Activated CD8-positive, alpha-beta T cell treated with anti-CD3 and anti-CD28 coated beads, Interleukin-2, amount 10 ng/mL, durations not matched to agents 7 days and 5 days (primary cell): ENCODE data around the gene TMEM19. TPM values are rescaled to one million over a fixed set of nuclear protein-coding genes. Genes with fewer than 3 reads are reported as not detected.

ENCODE experiments used
- ATAC-seq: fragments of 150-1000 bp; cut with Tn5 transposase; one replicate; pipeline ENCODE4 v1.10.0; 2021; ENCODE audit warnings: moderate library complexity
- CTCF ChIA-PET: fragments of 350-600 bp; sonication (Branson Sonifier 250); formaldehyde crosslinking; loops from one replicate; lab custom pipeline; 2021; ENCODE audit warnings: antibody characterized with exemption; lab: Charles Lee
- POLR2A ChIA-PET: fragments of 350-600 bp; sonication (Branson Sonifier 250); formaldehyde crosslinking; loops from one replicate; lab custom pipeline; 2021; ENCODE audit warnings: antibody characterized with exemption; lab: Charles Lee
- DNase-seq: peaks from one replicate; pipeline ENCODE4 v3.0.0-alpha.2; 2020
- H3K27ac Mint-ChIP-seq: one replicate; pipeline ENCODE4 v1.8.0; 2021; ENCODE audit warnings: mild to moderate bottlenecking, mixed read lengths
- H3K27me3 Mint-ChIP-seq: one replicate; pipeline ENCODE4 v1.8.0; 2021; ENCODE audit warnings: low read depth, mixed read lengths
- H3K36me3 Mint-ChIP-seq: one replicate; pipeline ENCODE4 v1.8.0; 2021; ENCODE audit warnings: low read depth, mixed read lengths
- H3K4me1 Mint-ChIP-seq: one replicate; pipeline ENCODE4 v1.8.0; 2021; ENCODE audit warnings: low read depth, mixed read lengths
- H3K4me3 Mint-ChIP-seq: one replicate; pipeline ENCODE4 v1.8.0; 2021; ENCODE audit warnings: mild to moderate bottlenecking, mixed read lengths
- H3K9me3 Mint-ChIP-seq: one replicate; pipeline ENCODE4 v1.8.0; 2022; ENCODE audit warnings: mixed read lengths; ENCODE audit not compliant: insufficient read depth
- total RNA-seq, 2 experiments: library from RNA; stranded (reverse); gene quantifications; one replicate each; pipeline ENCODE4 v1.2.3, GENCODE V29; 2021

Gene TMEM19
- total RNA-seq, 2 experiments from 2014 or later, result 22.1 to 23.9 TPM

GRCh38 chr12:71652656-71653055 is 33.2 kb upstream of the TMEM19 start:
- CTCF ChIA-PET, result interaction anchor here (1.4 to 2.3 kb wide), 2 partner anchors 10 to 16 kb away, joined by 3 to 12 read pairs; partner anchors contain the start of gene ZFC3H1
- no peak overlapping the region for H3K4me3 Mint-ChIP-seq
- POLR2A ChIA-PET, result interaction anchor here (1.0 kb wide), 1 partner anchor 13 kb away, joined by 3 read pairs; no protein-coding TSS in a partner anchor
- H3K27me3 Mint-ChIP-seq, result no peaks in the 10 kb centered on the region
- no peaks in the 10 kb centered on the region for H3K9me3 Mint-ChIP-seq
- peaks cover 22% of the 10 kb centered on the region for H3K36me3 Mint-ChIP-seq
- peaks cover 24% of the 10 kb centered on the region for H3K4me1 Mint-ChIP-seq
- ATAC-seq (no peak), DNase-seq (no peak)
- no peak overlapping the region for H3K27ac Mint-ChIP-seq

DNA sequence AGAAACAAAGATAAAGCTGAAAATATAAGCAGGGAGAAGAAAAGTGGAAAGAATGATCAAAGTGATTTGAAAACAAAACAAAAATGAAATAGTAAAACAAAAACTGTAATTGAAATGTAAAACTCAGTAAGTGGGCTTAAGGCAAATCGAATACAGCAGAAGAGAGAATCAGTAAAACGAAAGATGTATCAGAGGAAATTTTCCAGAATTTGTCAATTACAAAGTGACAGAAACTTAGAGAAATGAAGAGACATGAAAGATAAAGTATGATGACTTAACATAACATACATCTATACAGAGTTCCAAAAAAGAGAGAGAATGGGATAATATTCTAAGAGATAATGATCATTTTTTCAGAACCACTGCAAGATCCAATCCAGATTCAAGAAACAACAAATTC is 32.7 kb upstream of the TMEM19 start:
- CTCF ChIA-PET, result interaction anchor here (1.4 to 2.3 kb wide), 2 partner anchors 10 to 16 kb away, joined by 3 to 12 read pairs; partner anchors contain the start of gene ZFC3H1
- no peaks in the 10 kb centered on the region for H3K27me3 Mint-ChIP-seq
- ATAC-seq (no peak), DNase-seq (no peak)
- H3K36me3 Mint-ChIP-seq, result peaks cover 24% of the 10 kb centered on the region
- peaks cover 24% of the 10 kb centered on the region for H3K4me1 Mint-ChIP-seq
- POLR2A ChIA-PET, result interaction anchor here (1.0 kb wide), 1 partner anchor 13 kb away, joined by 3 read pairs; no protein-coding TSS in a partner anchor
- no peaks in the 10 kb centered on the region for H3K9me3 Mint-ChIP-seq
- H3K4me3 Mint-ChIP-seq, result no peak overlapping the region
- H3K27ac Mint-ChIP-seq, result no peak overlapping the region

DNA sequence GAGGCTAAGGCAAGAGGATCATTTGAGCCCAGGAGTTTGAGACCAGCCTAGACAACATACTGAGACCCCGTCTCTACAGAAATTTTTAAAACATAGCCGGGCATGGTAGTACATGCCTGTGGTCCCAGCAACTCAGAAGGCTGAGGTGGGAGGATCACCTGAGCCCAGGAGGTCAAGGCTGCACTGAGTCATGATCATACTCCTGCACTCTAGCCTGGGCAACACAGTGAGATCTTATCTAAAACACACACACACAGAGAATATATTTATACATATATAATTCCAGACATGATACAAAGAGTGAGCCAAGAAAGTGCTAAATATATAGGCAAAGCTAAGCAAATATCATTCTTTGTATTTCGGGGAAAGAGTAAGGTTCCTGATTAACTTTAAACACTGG is 31.7 kb upstream of the TMEM19 start:
- Mint-ChIP-seq H3K27ac (no peak overlapping the region), H3K4me1 (peaks cover 30% of the 10 kb centered on the region), H3K9me3 (no peaks in the 10 kb centered on the region), H3K27me3 (no peaks in the 10 kb centered on the region), H3K36me3 (peaks cover 27% of the 10 kb centered on the region), H3K4me3 (no peak overlapping the region)
- no peak for ATAC-seq
- DNase-seq, result no peak
- POLR2A ChIA-PET, result interaction anchor here (0.9 kb wide), 1 partner anchor 10 kb away, joined by 5 read pairs; the partner anchor contains the start of genes THAP2 and ZFC3H1
- CTCF ChIA-PET, result interaction anchor here (1.4 to 2.3 kb wide), 3 partner anchors 9 to 32 kb away, joined by 3 to 12 read pairs (median 5); partner anchors contain the start of gene ZFC3H1

DNA sequence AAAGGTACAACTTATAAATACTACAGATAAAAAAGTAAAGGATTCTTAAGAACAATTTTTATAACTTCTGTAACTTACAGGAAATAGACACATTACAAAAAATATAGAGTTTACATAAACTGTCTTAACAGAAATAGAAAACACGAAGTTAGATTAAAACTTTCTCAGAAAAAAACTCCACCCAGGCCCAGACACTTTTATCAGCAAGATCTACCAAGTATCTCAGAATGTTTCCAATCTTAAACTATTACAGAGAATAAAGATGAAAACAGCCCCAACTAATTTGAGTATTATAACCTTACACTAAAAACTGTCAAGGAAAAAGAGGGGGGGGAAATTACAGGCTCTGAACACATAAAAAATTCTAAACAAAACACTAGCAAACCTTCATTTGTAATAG is 30.4 kb upstream of the TMEM19 start:
- POLR2A ChIA-PET, result interaction anchor here (0.9 to 1.0 kb wide), 2 partner anchors 8 to 31 kb away, joined by 4 to 5 read pairs; partner anchors contain the start of genes THAP2 and ZFC3H1
- Mint-ChIP-seq H3K27me3 (no peaks in the 10 kb centered on the region), H3K9me3 (no peaks in the 10 kb centered on the region), H3K27ac (no peak overlapping the region), H3K4me3 (peak overlapping the region; percentile 2), H3K36me3 (peaks cover 29% of the 10 kb centered on the region), H3K4me1 (peaks cover 41% of the 10 kb centered on the region)
- DNase-seq (no peak), ATAC-seq (no peak)
- CTCF ChIA-PET, result interaction anchor here (1.0 to 1.4 kb wide), 3 partner anchors 18 to 92 kb away, joined by 4 to 5 read pairs (median 4); no protein-coding TSS in a partner anchor

GRCh38 chr12:71655907-71656306 is 30.0 kb upstream of the TMEM19 start:
- Mint-ChIP-seq H3K9me3 (no peaks in the 10 kb centered on the region), H3K4me1 (peaks cover 41% of the 10 kb centered on the region), H3K27me3 (no peaks in the 10 kb centered on the region), H3K4me3 (peak overlapping the region; percentile 2), H3K36me3 (peaks cover 29% of the 10 kb centered on the region), H3K27ac (no peak overlapping the region)
- DNase-seq, result no peak
- ChIA-PET POLR2A (no interaction called here), CTCF (interaction anchor here (1.0 to 1.1 kb wide), 2 partner anchors 19 to 91 kb away, joined by 4 read pairs; no protein-coding TSS in a partner anchor)
- ATAC-seq, result no peak

GRCh38 chr12:71656740-71657139 is 29.1 kb upstream of the TMEM19 start:
- ChIA-PET POLR2A (interaction anchor here (0.7 kb wide), 1 partner anchor 178 kb away, joined by 3 read pairs; no protein-coding TSS in a partner anchor), CTCF (interaction anchor here (1.7 kb wide), 2 partner anchors 8 to 20 kb away, joined by 4 to 6 read pairs; no protein-coding TSS in a partner anchor)
- no peak overlapping the region for H3K4me3 Mint-ChIP-seq
- no peaks in the 10 kb centered on the region for H3K9me3 Mint-ChIP-seq
- peaks cover 31% of the 10 kb centered on the region for H3K36me3 Mint-ChIP-seq
- peaks cover 44% of the 10 kb centered on the region for H3K4me1 Mint-ChIP-seq
- ATAC-seq, result no peak
- DNase-seq, result no peak
- no peaks in the 10 kb centered on the region for H3K27me3 Mint-ChIP-seq
- H3K27ac Mint-ChIP-seq, result no peak overlapping the region

GRCh38 chr12:71661977-71662530 is 23.8 kb upstream of the TMEM19 start:
- CTCF ChIA-PET, result interaction anchor here (0.8 to 4.2 kb wide), 5 partner anchors 8 to 180 kb away, joined by 3 to 41 read pairs (median 12); partner anchors contain the start of genes RAB21 and TMEM19
- Mint-ChIP-seq H3K27me3 (no peaks in the 10 kb centered on the region), H3K9me3 (no peaks in the 10 kb centered on the region), H3K4me1 (peaks cover 39% of the 10 kb centered on the region), H3K36me3 (peaks cover 47% of the 10 kb centered on the region), H3K27ac (peak overlapping the region; percentile 100), H3K4me3 (peak overlapping the region; percentile 98)
- no peak for DNase-seq
- no peak for ATAC-seq
- POLR2A ChIA-PET, result interaction anchor here (0.6 to 3.0 kb wide), 4 partner anchors 25 to 177 kb away, joined by 3 to 101 read pairs (median 28); partner anchors contain the start of genes RAB21, TBC1D15 and TMEM19

DNA sequence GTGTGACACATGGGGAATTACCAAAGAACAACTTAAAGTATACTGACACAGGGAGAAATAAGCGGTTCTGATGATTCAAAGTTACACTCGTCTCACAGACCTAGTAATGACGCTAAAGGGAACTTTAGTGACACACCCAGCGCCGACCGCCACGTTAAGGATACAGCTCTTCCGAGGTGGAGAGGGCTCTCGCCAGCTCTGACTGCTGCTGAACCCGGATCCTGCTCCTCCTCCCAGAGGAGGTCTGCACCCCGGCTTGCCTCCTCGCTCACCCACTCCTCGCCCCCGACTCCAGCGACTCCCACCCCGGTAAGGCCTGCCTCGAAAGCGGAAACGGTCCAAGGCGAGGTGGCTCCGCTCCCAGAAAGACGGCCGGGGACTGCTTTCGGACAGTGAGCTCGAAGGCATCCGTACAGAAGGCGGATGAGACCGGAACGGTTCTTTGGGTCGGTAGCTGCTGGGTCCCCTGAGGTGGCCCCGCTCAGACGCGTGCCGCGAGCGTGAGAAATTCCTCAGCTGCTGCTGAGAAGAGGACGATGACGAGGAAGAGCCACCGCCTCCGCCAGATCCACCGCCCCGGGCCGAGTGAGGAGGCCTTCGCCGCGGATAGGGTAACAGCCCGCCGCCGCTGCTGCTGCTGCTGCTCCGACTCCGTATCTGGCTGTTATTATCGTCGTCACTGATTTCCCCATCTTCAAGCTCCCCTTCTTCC is 22.9 kb upstream of the TMEM19 start:
- H3K27me3 Mint-ChIP-seq, result no peaks in the 10 kb centered on the region
- H3K4me3 Mint-ChIP-seq, result peak overlapping the region; percentile 98
- no peaks in the 10 kb centered on the region for H3K9me3 Mint-ChIP-seq
- DNase-seq (peak; percentile 74), ATAC-seq (peak; percentile 46)
- peaks cover 40% of the 10 kb centered on the region for H3K4me1 Mint-ChIP-seq
- CTCF ChIA-PET, result interaction anchor here (0.8 to 4.2 kb wide), 10 partner anchors 9 to 179 kb away, joined by 3 to 41 read pairs (median 6); partner anchors contain the start of genes RAB21 and TMEM19
- H3K36me3 Mint-ChIP-seq, result peaks cover 43% of the 10 kb centered on the region
- POLR2A ChIA-PET, result interaction anchor here (0.9 to 3.0 kb wide), 19 partner anchors 8 to 176 kb away, joined by 4 to 101 read pairs (median 6); partner anchors contain the start of genes RAB21, TBC1D15 and TMEM19
- peak overlapping the region; percentile 100 for H3K27ac Mint-ChIP-seq

GRCh38 chr12:71663561-71664410 is 22.1 kb upstream of the TMEM19 start, which contains the start of the genes THAP2 and ZFC3H1:
Gene THAP2 (plus strand): TSS chr12:71664301. CDS start chr12:71664510, 209 bp downstream.
Gene ZFC3H1 (minus strand): TSS chr12:71663848. CDS start chr12:71663610, 238 bp downstream.
- ATAC-seq, result peak; percentile 90

GRCh38 chr12:71664411-71665089 is 21.3 kb upstream of the TMEM19 start:
- H3K36me3 Mint-ChIP-seq, result peaks cover 29% of the 10 kb centered on the region
- DNase-seq, result no peak
- H3K9me3 Mint-ChIP-seq, result no peaks in the 10 kb centered on the region
- no peaks in the 10 kb centered on the region for H3K27me3 Mint-ChIP-seq
- ATAC-seq, result no peak
- peaks cover 31% of the 10 kb centered on the region for H3K4me1 Mint-ChIP-seq
- POLR2A ChIA-PET, result interaction anchor here (0.6 to 3.0 kb wide), 16 partner anchors 10 to 1392 kb away, joined by 3 to 101 read pairs (median 10); partner anchors contain the start of genes RAB21, TBC1D15 and TMEM19
- H3K4me3 Mint-ChIP-seq, result peak overlapping the region; percentile 98
- CTCF ChIA-PET, result interaction anchor here (0.8 to 4.2 kb wide), 6 partner anchors 13 to 174 kb away, joined by 3 to 41 read pairs (median 16); partner anchors contain the start of gene TMEM19
- peak overlapping the region; percentile 100 for H3K27ac Mint-ChIP-seq

More at GRCh38 chr12:71663561-71664410, 22.1 kb upstream of the TMEM19 start, which contains the start of the genes THAP2 and ZFC3H1:
- Mint-ChIP-seq H3K4me3 (peak within 1 kb of the TSS; percentile 98), H3K9me3 (no peaks in the 10 kb centered on the region), H3K4me1 (peaks cover 38% of the 10 kb centered on the region), H3K36me3 (peaks cover 37% of the 10 kb centered on the region), H3K27me3 (no peaks in the 10 kb centered on the region), H3K27ac (peak within 1 kb of the TSS; percentile 100)
- DNase-seq, result peak; percentile 96
- CTCF ChIA-PET, result interaction anchor here (0.9 to 4.2 kb wide), 8 partner anchors 10 to 175 kb away, joined by 3 to 41 read pairs (median 10); partner anchors contain the start of gene TMEM19
- POLR2A ChIA-PET, result interaction anchor here (0.6 to 3.0 kb wide), 23 partner anchors 9 to 1391 kb away, joined by 3 to 101 read pairs (median 6); partner anchors contain the start of genes RAB21, TBC1D15 and TMEM19
